Adipocyte (in vitro differentiated cells): ENCODE results near the gene MARVELD3.
"Not testable (repeated sequence)": the region's sequence is repeated elsewhere in the genome, so short reads cannot be mapped to it uniquely, and the experiment has no call there.

ENCODE experiments used
- DNase-seq: peaks from one replicate; pipeline ENCODE4 v3.0.0-alpha.2; 2015; ENCODE audit warnings: low read depth
- H3K27me3 ChIP-seq: replicated peaks from 2 replicates; pipeline ENCODE4 v1.7.0; 2013; ENCODE audit warnings: mild to moderate bottlenecking, low read length, moderate library complexity; ENCODE audit not compliant: control insufficient read depth, insufficient read depth
- H3K36me3 ChIP-seq: 2 replicates; pipeline ENCODE4 v1.7.0; 2013; ENCODE audit warnings: low read length, mild to moderate bottlenecking, moderate library complexity; ENCODE audit not compliant: control insufficient read depth, insufficient read depth, severe bottlenecking
- H3K4me1 ChIP-seq: 2 replicates; pipeline ENCODE4 v1.7.0; 2013; ENCODE audit warnings: mild to moderate bottlenecking, low read length, moderate library complexity; ENCODE audit not compliant: control insufficient read depth, insufficient read depth
- H3K4me3 ChIP-seq: 2 replicates; pipeline ENCODE4 v1.7.0; 2013; ENCODE audit warnings: mild to moderate bottlenecking, low read length, moderate library complexity
- H3K9ac ChIP-seq: 2 replicates; pipeline ENCODE4 v1.7.0; 2013; ENCODE audit warnings: mild to moderate bottlenecking, low read length, moderate library complexity
- H3K9me3 ChIP-seq: 2 replicates; pipeline ENCODE4 v1.7.0; 2013; ENCODE audit warnings: mild to moderate bottlenecking, low read length, moderate library complexity; ENCODE audit not compliant: control insufficient read depth

The MARVELD3 gene

GRCh38 chr16:71594000-71594646, 31.9 kb upstream of the MARVELD3 start:
- Histone ChIP-seq H3K9me3 (no peaks in the 10 kb centered on the region), H3K27me3 (peaks cover 17% of the 10 kb centered on the region), H3K9ac (no peak overlapping the region), H3K4me1 (no peaks in the 10 kb centered on the region), H3K4me3 (no peak overlapping the region), H3K36me3 (no peaks in the 10 kb centered on the region)
- DNase-seq, result no peak

- H3K4me1 ChIP-seq, H3K9ac ChIP-seq, DNase-seq, H3K36me3 ChIP-seq, H3K4me3 ChIP-seq, H3K9me3 ChIP-seq: not testable (repeated sequence)
- H3K27me3 ChIP-seq, result peaks cover 17% of the 10 kb centered on the region
These were observed 30.6 kb upstream of the MARVELD3 start for GRCh38 chr16:71595340-71595826.

- not testable (repeated sequence) for DNase-seq, H3K4me1 ChIP-seq, H3K4me3 ChIP-seq, H3K9me3 ChIP-seq, H3K9ac ChIP-seq, H3K27me3 ChIP-seq, H3K36me3 ChIP-seq
These were observed 27.6 kb upstream of the MARVELD3 start for GRCh38 chr16:71598426-71598825.

GRCh38 chr16:71600822-71601221, 25.2 kb upstream of the MARVELD3 start:
- Histone ChIP-seq H3K27me3 (peaks cover 4% of the 10 kb centered on the region), H3K9ac (no peak overlapping the region), H3K4me1 (no peaks in the 10 kb centered on the region), H3K4me3 (no peak overlapping the region), H3K9me3 (no peaks in the 10 kb centered on the region), H3K36me3 (no peaks in the 10 kb centered on the region)
- DNase-seq, result no peak

- Histone ChIP-seq H3K9me3 (no peaks in the 10 kb centered on the region), H3K4me1 (no peaks in the 10 kb centered on the region), H3K36me3 (no peaks in the 10 kb centered on the region), H3K4me3 (no peak overlapping the region), H3K9ac (no peak overlapping the region), H3K27me3 (peaks cover 5% of the 10 kb centered on the region)
- DNase-seq, result no peak
These were observed 16.9 kb upstream of the MARVELD3 start for GRCh38 chr16:71609066-71609465.

- DNase-seq, result no peak
- Histone ChIP-seq H3K4me1 (no peaks in the 10 kb centered on the region), H3K9me3 (no peaks in the 10 kb centered on the region), H3K4me3 (no peak overlapping the region), H3K27me3 (peaks cover 5% of the 10 kb centered on the region), H3K36me3 (no peaks in the 10 kb centered on the region), H3K9ac (no peak overlapping the region)
These were observed 15.5 kb upstream of the MARVELD3 start for GRCh38 chr16:71610447-71610846.

- no peaks in the 10 kb centered on the region for H3K9me3 ChIP-seq
- H3K4me1 ChIP-seq, result no peaks in the 10 kb centered on the region
- H3K9ac ChIP-seq, result no peak overlapping the region
- peaks cover 5% of the 10 kb centered on the region for H3K27me3 ChIP-seq
- no peak overlapping the region for H3K4me3 ChIP-seq
- no peaks in the 10 kb centered on the region for H3K36me3 ChIP-seq
- DNase-seq, result peak; percentile 76
These were observed 14.8 kb upstream of the MARVELD3 start for GRCh38 chr16:71610936-71611871.

GRCh38 chr16:71614956-71615355, 11.0 kb upstream of the MARVELD3 start:
- H3K36me3 ChIP-seq, H3K4me3 ChIP-seq, H3K9me3 ChIP-seq, H3K9ac ChIP-seq, DNase-seq, H3K4me1 ChIP-seq: not testable (repeated sequence)
- peaks cover 12% of the 10 kb centered on the region for H3K27me3 ChIP-seq

GRCh38 chr16:71618429-71618828, 7.6 kb upstream of the MARVELD3 start:
- peaks cover 7% of the 10 kb centered on the region for H3K9me3 ChIP-seq
- H3K27me3 ChIP-seq, result peaks cover 14% of the 10 kb centered on the region
- H3K36me3 ChIP-seq, result no peaks in the 10 kb centered on the region
- DNase-seq, result no peak
- no peak overlapping the region for H3K9ac ChIP-seq
- no peaks in the 10 kb centered on the region for H3K4me1 ChIP-seq
- H3K4me3 ChIP-seq, result no peak overlapping the region

- no peak overlapping the region for H3K4me3 ChIP-seq
- no peaks in the 10 kb centered on the region for H3K36me3 ChIP-seq
- peaks cover 8% of the 10 kb centered on the region for H3K4me1 ChIP-seq
- H3K27me3 ChIP-seq, result peaks cover 22% of the 10 kb centered on the region
- DNase-seq, result no peak
- H3K9me3 ChIP-seq, result peaks cover 7% of the 10 kb centered on the region
- H3K9ac ChIP-seq, result no peak overlapping the region
These were observed 3.9 kb upstream of the MARVELD3 start for GRCh38 chr16:71622088-71622487.

- H3K4me3 ChIP-seq, result no peak overlapping the region
- H3K36me3 ChIP-seq, result no peaks in the 10 kb centered on the region
- H3K4me1 ChIP-seq, result peaks cover 8% of the 10 kb centered on the region
- no peak for DNase-seq
- H3K9me3 ChIP-seq, result peaks cover 7% of the 10 kb centered on the region
- peaks cover 22% of the 10 kb centered on the region for H3K27me3 ChIP-seq
- H3K9ac ChIP-seq, result no peak overlapping the region
These were observed 2.4 kb upstream of the MARVELD3 start for GRCh38 chr16:71623597-71623996.
